ENCODE results near the gene TNRC18. TPM values are rescaled to one million over a fixed set of nuclear protein-coding genes. Genes with fewer than 3 reads are reported as not detected.

TNRC18 gene
- total RNA-seq, 2 donors from 2014 or later = 32.0 to 53.6 TPM

- Histone ChIP-seq H3K36me3 (no peaks in the 10 kb centered on the region), H3K9me3 (no peaks in the 10 kb centered on the region), H3K27me3 (no peaks in the 10 kb centered on the region), H3K4me3 (no peak overlapping the region), H3K27ac (no peak overlapping the region), H3K4me1 (peaks cover 0 to 19% of the 10 kb centered on the region in 2 donors)
- TF ChIP-seq, protein P1, sequence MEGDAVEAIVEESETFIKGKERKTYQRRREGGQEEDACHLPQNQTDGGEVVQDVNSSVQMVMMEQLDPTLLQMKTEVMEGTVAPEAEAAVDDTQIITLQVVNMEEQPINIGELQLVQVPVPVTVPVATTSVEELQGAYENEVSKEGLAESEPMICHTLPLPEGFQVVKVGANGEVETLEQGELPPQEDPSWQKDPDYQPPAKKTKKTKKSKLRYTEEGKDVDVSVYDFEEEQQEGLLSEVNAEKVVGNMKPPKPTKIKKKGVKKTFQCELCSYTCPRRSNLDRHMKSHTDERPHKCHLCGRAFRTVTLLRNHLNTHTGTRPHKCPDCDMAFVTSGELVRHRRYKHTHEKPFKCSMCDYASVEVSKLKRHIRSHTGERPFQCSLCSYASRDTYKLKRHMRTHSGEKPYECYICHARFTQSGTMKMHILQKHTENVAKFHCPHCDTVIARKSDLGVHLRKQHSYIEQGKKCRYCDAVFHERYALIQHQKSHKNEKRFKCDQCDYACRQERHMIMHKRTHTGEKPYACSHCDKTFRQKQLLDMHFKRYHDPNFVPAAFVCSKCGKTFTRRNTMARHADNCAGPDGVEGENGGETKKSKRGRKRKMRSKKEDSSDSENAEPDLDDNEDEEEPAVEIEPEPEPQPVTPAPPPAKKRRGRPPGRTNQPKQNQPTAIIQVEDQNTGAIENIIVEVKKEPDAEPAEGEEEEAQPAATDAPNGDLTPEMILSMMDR (IDR thresholded peaks at IDR 0.05) = peak; percentile 37 to 77
- no peak for DNase-seq (ENCODE audit: low spot score)
Measured at GRCh38 chr7:5450549-5451327, 27.1 kb upstream of the TNRC18 start.

DNA sequence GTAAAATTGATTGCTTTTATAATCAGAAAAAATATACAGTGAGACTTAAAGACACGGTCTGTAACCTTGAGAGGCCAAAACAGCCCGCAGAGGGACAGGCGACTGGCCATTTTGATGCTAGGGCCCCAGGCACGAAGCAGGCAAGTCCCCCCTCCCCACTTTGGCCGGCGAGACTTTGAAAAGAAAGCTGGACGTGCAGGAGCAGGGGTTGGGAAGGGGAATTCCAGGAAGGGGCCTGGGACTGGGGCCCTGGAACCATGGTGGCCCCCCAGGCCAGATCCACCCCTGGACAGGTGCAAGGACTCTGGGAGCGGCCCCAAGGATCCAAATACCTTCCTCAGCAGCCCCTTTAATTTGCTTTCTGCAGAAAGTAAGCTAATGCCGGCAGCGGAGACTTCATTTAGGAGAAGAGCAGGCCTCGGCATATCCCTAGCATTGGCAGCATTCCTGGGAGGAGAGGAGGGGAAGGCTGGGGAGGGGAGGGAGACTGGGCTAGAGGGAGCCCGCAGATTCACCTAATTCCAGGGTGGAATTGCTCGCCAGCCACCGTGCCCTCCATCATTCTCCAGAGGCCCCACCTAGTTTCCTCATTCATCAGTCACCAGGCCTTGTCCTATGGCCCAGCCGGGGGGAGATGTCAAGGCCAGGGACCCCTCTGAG lies 24.9 kb upstream of the TNRC18 start:
- H3K27ac ChIP-seq = no peak overlapping the region
- H3K4me1 ChIP-seq = peaks cover 0 to 19% of the 10 kb centered on the region in 2 donors
- H3K9me3 ChIP-seq = no peaks in the 10 kb centered on the region
- H3K27me3 ChIP-seq = no peaks in the 10 kb centered on the region
- H3K4me3 ChIP-seq = no peak overlapping the region
- no peaks in the 10 kb centered on the region for H3K36me3 ChIP-seq
- DNase-seq (ENCODE audit: low spot score) = no peak
- TF ChIP-seq, protein P1 (IDR thresholded peaks at IDR 0.05) = no peak

- Histone ChIP-seq H3K4me1 (peaks cover 0 to 16% of the 10 kb centered on the region in 2 donors), H3K4me3 (no peak overlapping the region), H3K9me3 (no peaks in the 10 kb centered on the region), H3K27me3 (no peaks in the 10 kb centered on the region), H3K27ac (no peak overlapping the region), H3K36me3 (no peaks in the 10 kb centered on the region)
- TF ChIP-seq, protein P1 (IDR thresholded peaks at IDR 0.05) = no peak
- no peak for DNase-seq (ENCODE audit: low spot score)
Measured at GRCh38 chr7:5445981-5446594, 22.5 kb upstream of the TNRC18 start.

- TF ChIP-seq, protein P1 (IDR thresholded peaks at IDR 0.05) = no peak
- H3K4me1 ChIP-seq = peaks cover 0 to 18% of the 10 kb centered on the region in 2 donors
- no peak overlapping the region for H3K4me3 ChIP-seq
- H3K27me3 ChIP-seq = no peaks in the 10 kb centered on the region
- DNase-seq (ENCODE audit: low spot score) = no peak
- no peaks in the 10 kb centered on the region for H3K36me3 ChIP-seq
- H3K27ac ChIP-seq = no peak overlapping the region
- H3K9me3 ChIP-seq = no peaks in the 10 kb centered on the region
Measured at GRCh38 chr7:5443678-5444077, 20.0 kb upstream of the TNRC18 start.

DNA sequence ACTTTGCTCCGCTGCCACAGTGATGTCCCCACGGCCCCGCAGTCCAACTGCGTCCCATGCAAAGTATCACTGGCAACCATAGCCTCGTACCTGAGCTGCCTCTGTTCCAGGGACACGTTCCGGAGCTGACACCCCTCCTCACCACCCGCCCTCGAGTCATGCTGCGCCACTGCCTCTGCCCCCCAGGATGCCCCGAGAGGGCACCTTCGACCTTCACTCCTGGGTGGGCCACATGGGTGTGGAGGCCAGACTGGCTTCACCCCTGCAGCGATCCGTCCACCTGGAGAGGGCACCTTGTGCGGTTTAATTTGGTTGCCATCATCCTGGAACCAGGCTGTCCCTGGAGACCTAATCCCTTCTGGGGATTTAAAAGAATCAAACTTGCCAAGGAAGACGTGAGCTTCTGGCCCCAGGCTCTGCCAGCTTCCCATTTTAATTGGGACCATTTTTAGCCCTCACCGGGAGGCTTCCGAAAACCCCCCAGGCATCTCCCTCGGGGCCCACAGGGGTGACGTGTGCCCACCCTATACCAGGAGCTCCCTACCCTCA lies 19.2 kb upstream of the TNRC18 start:
- Histone ChIP-seq H3K27me3 (no peaks in the 10 kb centered on the region), H3K4me3 (no peak overlapping the region), H3K9me3 (no peaks in the 10 kb centered on the region), H3K27ac (no peak overlapping the region), H3K4me1 (peaks cover 0 to 23% of the 10 kb centered on the region in 2 donors), H3K36me3 (no peaks in the 10 kb centered on the region)
- TF ChIP-seq, protein P1 (IDR thresholded peaks at IDR 0.05) = no peak
- no peak for DNase-seq (ENCODE audit: low spot score)
